Body of pancreas (tissue), 4 donors: Measurements from ENCODE around the gene PRDM16.

Experiments used
- CTCF ChIP-seq, 7 experiments: fragments of 450-650 bp in 4 of 7; fragments of 200-600 bp in 3 of 7; sonication (generic) in 3 of 7; IDR thresholded peaks; one replicate each; pipeline ENCODE4 v1.5.1; 2016 to 2019; ENCODE audit warnings: antibody characterized with exemption in 7 of 7
- POLR2A ChIP-seq, 3 donors: fragments of 450-650 bp; IDR thresholded peaks; one replicate each; pipeline ENCODE4 v1.6.1; 2016; ENCODE audit warnings: antibody characterized with exemption in 3 of 3, mild to moderate bottlenecking in 2 of 3

DNA sequence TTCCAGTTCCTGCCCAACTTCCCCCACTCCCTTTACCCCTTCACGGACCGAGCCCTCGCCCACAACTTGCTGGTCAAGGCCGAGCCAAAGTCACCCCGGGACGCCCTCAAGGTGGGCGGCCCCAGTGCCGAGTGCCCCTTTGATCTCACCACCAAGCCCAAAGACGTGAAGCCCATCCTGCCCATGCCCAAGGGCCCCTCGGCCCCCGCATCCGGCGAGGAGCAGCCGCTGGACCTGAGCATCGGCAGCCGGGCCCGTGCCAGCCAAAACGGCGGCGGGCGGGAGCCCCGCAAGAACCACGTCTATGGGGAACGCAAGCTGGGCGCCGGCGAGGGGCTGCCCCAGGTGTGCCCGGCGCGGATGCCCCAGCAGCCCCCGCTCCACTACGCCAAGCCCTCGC lies 343.4 kb downstream of the PRDM16 start:
- TF ChIP-seq CTCF (IDR thresholded peaks at IDR 0.05) (no peak), POLR2A (IDR thresholded peaks at IDR 0.05) (no peak)
